HG02798 (cell line): ENCODE measurements around the gene EBF3.

Experiments used
- ATAC-seq: cut with Tn5 transposase; IDR thresholded peaks from one replicate; pipeline ENCODE4 v1.9.1; 2021; ENCODE audit warnings: mild to moderate bottlenecking; ENCODE audit not compliant: unreplicated experiment, poor library complexity

EBF3 gene, protein sequence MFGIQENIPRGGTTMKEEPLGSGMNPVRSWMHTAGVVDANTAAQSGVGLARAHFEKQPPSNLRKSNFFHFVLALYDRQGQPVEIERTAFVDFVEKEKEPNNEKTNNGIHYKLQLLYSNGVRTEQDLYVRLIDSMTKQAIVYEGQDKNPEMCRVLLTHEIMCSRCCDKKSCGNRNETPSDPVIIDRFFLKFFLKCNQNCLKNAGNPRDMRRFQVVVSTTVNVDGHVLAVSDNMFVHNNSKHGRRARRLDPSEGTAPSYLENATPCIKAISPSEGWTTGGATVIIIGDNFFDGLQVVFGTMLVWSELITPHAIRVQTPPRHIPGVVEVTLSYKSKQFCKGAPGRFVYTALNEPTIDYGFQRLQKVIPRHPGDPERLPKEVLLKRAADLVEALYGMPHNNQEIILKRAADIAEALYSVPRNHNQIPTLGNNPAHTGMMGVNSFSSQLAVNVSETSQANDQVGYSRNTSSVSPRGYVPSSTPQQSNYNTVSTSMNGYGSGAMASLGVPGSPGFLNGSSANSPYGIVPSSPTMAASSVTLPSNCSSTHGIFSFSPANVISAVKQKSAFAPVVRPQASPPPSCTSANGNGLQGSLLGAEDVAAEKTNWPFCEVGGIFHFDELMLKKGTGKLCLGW

DNA sequence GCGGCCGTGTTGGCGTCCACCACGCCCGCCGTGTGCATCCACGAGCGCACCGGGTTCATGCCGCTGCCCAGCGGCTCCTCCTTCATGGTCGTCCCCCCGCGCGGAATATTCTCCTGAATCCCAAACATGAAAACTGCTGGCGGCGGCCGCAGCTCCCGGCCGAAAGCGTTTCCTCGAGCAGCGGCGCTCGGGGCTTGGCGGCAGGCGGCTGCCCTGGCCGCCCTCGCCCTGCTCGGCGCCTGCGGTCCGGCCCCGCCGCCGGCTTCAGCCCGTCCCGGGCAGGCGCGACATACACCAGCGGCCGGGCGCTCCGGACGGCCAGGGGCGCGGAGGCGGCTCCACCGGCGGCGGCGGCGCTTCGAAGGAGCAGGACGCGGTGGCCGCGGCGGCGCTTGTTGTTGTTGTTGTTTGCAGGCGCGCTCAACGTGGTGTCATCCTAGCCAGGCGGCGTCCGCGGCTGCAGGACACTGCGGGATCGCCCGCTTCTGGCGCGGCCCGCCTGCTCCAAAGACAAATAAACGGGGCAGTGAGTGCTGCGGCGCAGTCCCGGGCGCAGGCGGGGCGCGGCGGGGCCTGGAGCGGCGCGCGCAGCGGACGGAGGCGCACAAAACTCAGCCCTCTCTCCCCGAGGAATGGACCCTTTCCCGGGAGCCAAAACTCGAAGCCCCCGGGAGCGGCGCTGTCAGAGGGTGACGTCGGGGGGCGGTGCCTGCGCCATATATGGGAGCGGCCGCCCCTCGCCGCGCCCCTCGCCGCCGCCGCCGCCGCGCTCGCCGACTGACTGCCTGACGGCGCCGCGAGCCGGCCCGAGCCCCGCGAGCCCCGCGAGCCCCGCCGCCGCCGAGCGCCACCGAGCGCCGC lies at the start of gene EBF3:
Gene EBF3, minus strand, starts transcription at position 634 of the 861 bp plus-strand sequence. Its CDS starts 506 bp downstream, at position 128.
- ATAC-seq: no peak

DNA sequence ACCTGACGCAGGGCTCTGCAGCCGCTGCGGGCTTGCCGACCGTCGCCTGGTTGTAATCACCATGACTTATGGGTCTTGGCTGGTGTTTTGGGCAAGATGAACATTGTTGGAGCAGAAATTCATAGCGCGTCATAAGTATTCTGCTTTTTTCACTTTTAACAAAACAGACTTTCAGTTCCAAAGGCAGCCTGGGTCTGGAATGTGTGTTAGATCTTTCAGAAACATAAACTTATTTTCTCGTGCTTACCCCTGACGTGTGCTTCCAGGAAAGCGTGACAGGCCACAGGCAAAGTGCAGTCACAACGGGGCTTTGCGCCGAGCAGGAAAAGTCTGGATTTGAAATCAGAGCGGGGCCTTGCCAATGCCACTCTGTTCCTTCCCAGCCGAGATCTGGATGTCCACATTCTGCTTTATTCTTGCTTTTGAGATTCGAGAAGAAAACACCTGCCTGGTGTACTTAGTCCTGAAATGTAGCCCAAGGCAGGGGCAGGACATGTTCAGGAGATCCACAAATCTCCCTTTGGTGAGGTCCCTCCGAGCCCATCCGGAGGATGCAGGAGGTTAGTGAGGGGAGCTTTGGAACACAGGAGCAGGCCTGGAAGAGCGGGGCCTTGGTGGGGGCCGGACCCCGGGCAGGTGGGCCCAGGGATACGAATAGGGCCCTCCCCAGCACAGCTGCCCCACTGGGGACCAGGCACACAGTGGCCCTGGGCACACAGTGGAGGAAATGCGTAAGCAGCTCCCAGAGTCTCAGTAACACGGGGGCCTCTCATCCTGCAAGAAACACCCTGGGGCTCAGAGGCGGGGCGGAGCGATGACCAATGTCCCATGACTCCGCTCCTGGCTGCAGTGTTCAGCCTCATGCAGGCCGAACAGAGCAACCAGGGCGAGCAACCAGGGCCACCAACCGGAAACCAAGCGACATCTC lies 49.5 kb upstream of the EBF3 start:
- no peak for ATAC-seq

DNA sequence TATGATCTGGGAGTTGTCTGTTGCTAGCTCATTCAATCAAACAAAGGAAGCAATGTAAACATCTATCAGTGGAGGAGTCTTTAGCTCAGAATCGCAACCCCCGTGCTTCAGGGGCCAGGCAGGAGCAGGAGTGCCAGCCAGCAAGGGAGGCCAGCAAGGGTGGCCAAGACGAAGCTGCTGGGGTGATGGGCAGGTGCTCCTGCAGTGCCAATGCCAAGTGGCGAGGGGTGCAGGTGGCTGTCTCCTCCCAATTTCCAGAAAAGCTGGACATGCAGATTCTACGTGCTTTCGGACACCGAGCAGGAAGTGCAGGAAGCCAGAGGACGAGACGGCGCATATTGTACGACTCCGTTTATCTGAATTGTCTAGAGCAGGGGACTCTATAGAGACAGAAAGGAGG lies 48.1 kb upstream of the EBF3 start:
- no peak for ATAC-seq

DNA sequence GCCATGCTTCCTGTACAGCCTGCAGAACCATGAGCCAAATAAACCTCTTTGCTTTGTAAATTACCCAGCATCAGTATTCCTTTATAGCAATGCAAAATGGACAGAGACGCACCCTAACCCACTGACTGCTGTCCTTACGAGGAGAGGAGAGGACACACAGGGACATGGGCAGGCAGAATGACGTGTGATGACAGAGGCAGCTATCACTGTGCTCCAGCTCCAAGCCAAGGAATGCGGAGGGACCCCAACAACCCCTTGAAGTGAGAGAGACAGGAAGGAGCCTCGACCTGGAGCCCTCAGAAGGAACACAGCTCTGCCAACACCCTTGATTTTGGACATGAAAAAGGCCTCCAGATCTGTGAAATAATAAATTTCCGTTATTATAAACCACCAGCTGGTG lies 46.6 kb upstream of the EBF3 start:
- no peak for ATAC-seq

DNA sequence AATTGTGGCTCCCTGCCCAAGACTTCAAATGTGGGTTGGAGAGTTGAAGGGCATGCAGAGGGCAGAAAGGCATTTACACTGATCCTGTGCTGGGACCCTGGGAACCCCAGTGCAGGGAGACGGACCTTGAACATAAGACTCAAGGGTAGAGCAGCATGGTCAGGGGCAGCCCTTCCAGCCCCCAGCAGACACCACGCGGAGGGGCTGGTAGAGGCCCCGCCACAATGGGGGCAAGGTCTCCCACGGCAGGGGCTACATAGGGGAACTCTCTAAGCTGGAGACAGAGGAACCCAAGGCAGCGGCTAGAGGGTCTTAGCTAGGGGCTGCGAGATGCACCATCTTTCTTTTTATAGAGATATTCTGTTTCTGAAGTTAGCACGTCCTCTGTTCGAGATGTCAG lies 45.2 kb upstream of the EBF3 start:
- ATAC-seq: no peak

DNA sequence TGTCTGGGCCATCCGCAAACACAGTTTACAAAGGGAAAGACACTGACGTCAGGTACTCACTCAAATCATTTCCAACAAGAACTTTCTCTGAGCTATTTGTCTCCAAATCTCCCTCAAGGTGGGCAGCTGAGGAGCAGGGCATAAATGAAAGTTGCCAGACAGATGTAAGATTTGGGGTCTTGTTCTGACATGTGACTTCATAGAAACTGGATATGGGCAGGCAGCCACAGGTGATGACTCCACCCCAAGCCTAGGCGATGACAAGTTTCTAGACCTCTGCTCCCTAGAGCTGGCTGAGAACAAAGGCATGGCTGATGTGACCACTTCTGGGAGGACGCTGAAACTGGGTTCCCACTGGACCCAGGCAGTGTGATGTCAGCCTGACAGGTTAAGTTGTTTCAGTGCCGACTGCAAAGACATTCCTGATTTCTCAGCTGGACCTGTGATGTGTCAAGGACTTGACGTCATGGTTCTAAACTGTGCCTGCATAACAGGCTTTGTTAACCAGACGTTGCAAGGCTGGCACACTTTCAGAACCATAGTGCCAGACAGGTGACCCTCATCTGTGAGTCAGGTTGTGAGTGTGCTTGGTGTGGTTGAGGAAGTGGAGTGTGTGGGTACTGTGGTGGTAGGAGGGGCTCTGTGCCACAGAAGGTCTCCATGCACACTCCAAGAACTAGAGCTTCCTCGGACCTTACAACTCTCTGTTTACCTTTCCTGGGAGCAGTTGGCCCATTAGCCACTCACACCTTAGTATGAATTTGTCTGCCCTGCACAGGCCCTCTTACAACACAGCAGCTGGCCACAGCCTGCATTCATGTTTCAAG lies 39.9 kb upstream of the EBF3 start:
- ATAC-seq: no peak

DNA sequence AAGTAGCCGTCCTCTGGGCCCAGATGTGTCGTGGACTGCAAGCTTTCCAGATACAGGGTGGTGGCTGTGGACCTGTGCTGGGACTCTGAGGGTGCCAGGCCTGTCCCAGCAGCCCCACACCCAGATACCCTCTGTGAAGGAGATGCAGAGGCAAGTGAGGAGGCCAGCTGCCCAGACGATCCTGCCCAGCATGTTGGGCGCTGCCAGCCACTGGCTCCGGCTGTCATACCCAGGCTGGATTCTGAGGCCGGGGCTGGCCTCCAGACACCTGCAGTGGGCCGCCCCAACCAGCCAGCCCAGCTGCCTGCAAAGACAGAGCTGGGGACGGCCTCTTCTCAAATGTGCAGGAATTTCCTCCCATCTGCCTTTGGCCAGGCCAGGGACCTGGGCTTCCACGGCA lies 39.1 kb upstream of the EBF3 start:
- ATAC-seq: no peak

DNA sequence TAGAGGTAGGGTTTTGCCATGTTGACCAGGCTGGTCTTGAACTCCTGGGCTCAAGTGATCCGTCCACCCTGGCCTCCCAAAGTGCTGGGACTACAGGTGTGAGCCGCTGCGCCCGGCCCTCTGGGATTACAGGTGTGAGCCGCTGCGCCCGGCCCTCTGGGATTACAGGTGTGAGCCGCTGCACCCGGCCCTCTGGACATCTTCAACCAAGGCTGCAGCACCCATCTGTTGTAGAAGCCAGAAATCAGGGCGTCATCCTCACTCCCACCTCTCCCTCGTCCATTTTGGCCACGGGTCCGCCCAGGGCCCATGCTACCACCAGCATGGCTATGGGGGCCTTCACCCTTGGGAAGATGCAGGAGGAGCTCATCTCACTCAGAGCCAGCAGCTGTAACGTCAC lies 38.5 kb upstream of the EBF3 start:
- no peak for ATAC-seq

DNA sequence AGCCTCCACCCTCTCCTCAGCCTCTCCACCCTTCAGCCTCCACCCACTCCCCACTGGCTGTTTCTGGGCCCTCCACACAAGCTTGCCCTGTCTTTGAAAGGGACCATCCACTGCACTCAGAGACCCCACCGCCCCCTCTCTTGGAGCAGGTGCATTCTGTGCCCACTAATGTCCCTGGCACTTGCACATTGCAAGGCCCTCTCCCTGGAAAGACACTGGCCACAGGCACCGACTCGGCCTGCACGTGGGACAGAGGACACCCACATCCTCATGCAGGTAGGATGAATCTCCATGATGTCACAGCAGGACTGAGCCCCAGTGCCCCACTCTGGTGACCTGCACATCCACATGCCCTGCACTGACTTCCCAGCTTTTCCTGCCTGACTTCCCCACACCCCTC lies 36.8 kb upstream of the EBF3 start:
- ATAC-seq: no peak

DNA sequence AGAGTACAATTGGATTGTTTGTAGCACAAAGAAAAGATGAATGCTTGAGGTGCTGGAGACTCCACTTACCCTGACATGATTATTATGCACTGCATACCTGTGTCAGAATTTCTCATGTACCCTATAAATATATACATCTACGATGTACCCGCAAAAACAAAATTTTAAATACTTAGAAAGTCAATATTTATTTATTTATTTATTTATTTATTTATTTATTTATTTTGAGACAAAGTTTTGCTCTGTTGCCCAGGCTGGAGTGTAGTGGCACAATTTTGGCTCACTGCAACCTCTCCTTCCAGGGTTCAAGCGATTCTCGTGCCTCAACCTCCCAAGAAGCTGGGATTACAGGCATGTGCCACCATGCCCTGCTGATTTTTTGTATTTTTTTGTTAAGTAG lies 35.1 kb upstream of the EBF3 start:
- ATAC-seq: no peak

DNA sequence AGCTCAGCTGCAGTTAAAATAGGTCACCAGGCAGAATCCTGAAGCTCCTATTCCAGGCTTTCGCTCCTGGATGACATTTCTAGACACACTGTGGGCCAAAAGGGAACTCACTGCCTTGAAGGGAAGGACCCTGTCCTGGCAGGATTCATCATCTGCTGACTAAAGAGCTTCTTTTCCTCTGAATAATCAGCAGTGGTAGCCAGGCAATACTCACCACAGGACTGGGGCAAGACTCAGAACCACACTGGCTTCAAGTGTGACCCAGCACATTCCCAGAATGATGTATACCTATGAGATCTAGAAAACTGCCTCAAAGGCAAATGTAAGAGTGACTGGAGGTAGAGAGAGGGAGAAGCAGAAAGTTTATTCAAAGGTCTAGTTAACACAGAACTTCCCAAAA lies 29.5 kb upstream of the EBF3 start:
- ATAC-seq: no peak

DNA sequence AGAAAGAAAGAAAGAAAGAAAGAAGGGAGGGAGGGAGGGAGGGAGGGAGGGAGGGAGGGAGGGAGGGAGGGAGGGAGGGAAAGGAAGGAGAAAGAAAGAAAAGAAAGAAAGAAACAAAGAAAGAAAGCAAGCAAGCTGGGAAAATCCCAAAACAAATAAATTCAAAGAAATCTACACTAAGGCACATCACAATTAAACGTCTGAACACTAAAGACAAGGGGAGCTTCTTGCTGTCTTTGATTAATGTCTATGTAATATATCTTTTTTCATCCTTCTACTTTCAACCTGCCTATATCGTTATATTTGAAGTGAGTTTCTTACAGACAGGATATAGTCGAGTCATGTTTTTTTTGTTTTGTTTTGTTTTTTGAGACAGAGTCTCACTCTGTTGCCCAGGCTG lies 28.3 kb upstream of the EBF3 start:
- ATAC-seq: no peak

DNA sequence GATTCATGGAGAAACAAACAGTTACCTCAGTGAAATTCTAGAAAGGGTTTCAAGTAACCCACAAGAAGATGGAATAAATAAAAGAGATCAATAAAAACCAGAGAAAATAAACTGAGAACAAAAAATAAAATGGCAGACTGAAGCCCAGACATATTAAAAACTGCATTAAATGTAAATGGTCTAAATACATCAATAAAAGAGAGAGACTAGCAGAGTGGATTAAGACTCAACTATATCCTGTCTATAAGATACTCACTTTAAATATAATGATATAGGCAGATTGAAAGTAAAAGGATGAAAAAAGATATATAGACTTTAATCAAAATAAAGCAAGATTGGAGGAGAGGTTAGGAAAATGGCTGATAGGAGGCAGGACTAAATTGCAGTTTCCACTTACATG lies 18.8 kb upstream of the EBF3 start:
- ATAC-seq: no peak

DNA sequence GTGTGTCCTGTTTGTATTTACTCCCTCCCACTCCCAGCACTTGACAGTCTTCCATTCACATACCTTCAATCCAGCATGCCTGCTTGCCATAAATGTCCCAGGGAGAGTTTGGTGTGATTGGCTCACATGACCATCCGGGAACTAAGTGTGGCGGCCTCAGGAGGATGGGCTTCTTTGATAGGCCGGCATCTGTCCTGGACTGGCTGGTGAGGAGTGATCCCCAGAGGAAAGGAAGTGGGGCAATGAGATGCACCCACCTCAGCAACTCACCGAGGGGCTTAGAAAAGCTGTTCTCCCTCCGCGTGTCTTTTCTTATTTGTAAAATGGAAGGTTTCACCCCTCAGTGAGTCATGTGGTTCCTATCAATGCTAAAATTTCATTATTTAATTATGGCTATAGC lies 14.9 kb upstream of the EBF3 start:
- no peak for ATAC-seq

DNA sequence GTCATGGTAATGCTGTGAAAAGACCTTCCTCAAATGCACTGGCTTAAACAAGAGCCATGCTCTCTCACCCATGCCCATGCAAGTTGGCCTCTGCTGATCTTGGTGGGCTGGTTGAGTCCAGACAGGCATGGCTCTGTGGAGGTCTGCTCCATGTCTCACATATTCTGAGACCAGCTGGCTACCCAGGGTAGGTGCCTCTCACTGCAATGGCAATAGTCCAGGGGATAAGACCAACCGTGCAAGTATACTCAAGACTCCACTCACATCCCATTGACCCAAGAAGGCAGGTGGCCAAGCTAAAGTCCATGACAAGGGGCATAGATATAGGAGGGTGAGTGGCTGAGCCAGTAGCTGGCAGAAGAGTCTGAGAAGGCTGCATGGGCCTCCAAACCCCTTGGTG lies 14.2 kb upstream of the EBF3 start:
- no peak for ATAC-seq

DNA sequence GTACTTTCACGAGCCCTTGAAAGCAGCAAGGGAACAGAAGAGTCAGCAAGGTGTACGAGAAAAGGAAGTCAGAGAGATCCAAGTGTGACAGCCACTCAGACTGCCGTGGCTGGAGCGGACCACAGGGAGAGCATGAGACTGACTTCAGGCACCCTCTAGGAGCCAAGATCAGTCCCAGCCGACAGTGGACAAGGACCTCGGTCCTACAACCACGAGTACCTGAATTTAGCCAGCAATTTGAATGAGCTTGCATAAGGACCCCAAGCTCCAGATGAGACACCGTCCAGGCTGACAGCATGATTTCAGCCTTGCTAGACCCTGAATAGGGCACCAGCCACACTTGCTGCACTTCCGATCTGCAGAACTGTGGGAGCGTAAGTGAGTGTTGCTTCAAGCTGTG lies 13.7 kb upstream of the EBF3 start:
- ATAC-seq: no peak

DNA sequence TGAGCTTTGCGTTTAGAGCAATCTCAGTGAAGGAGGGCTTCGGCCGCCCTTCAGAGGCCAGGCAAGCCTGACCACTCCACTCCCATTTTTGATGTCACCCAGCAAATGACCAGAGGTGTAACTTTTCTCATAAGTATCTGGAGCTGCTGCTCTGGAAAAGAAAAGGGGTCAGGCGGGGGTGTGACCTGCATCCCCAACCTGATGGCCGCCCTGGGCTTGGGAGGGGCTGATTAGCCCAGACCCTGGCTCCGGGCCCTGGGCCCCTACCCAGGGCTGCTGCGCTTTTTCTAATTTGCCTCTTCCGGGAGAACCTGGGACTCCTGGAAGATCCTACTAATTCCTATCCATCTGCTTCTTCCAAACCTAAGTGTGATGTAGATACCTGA lies 9.6 kb upstream of the EBF3 start:
- no peak for ATAC-seq

DNA sequence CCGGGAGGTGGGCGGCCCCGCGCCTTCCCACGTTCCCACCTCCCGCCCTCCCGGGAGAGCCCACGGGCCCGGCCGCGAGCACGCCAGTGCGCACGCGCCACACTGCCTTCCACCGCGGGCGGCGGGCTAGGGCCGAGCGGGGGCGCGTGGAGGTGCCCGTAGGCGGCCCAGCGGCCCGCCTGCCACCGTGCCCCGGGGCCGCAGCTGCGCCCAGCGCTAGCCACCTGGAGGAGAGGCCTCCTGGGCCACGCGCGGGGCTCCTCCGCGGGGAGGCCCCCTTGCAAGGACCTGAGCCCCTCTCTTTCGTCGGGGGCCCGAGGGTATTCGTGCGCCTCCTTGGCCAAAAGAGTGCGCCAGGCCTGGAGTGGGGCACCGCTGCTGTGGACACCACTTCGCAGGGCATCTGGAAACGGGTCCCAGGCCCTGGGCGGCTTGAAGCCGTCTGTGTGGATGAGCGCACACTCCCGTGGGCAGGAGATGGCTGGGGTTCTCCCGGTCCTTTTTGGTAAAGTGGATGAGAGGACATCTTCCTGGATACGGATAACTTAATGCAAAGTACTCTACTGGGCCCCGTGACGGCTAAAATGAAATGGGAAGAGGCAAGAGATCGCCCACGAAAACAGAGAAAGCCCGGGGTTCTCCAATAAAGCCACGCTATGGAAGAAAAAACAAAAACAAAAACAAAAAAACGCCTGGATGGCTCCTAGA lies 9.0 kb upstream of the EBF3 start:
- no peak for ATAC-seq
